HepG2 (cell line): ENCODE results near the gene PPP6R2. TPM values are rescaled to one million over a fixed set of nuclear protein-coding genes. Genes with fewer than 3 reads are reported as not detected.

Experiments used
- AFF4 ChIP-seq: sonication (generic); formaldehyde crosslinking; IDR thresholded peaks from 2 replicates; pipeline ENCODE4 v1.4.0; 2020; ENCODE audit warnings: missing genetic modification reagents
- AGO2 ChIP-seq: fragments of 200-400 bp; formaldehyde crosslinking; optimal IDR thresholded peaks from 2 replicates; pipeline ENCODE3; 2017; ENCODE audit warnings: mild to moderate bottlenecking, low read depth, low read length, moderate library complexity
- ARID5B ChIP-seq: IDR thresholded peaks from 2 replicates; pipeline ENCODE4 v1.4.0; 2020; ENCODE audit warnings: mild to moderate bottlenecking, missing genetic modification reagents
- ATF7 ChIP-seq, 2 experiments: fragments of 450-650 bp in 1 of 2; sonication (generic) in 1 of 2; formaldehyde crosslinking in 1 of 2; IDR thresholded peaks; 2 replicates each; pipeline versions ENCODE4 v1.4.0 to v1.6.1; 2016 to 2020; ENCODE audit warnings: antibody characterized with exemption in 1 of 2, mild to moderate bottlenecking in 1 of 2, missing genetic modification reagents in 1 of 2
- DPF2 ChIP-seq: sonication (generic); formaldehyde crosslinking; IDR thresholded peaks from 2 replicates; pipeline ENCODE4 v1.4.0; 2020; ENCODE audit warnings: mild to moderate bottlenecking, low read depth, missing genetic modification reagents, borderline replicate concordance
- KLF13 ChIP-seq: sonication (generic); formaldehyde crosslinking; IDR thresholded peaks from 2 replicates; pipeline ENCODE4 v1.4.0; 2020; ENCODE audit warnings: mild to moderate bottlenecking, missing genetic modification reagents
- MLLT10 ChIP-seq: sonication (generic); formaldehyde crosslinking; IDR thresholded peaks from 2 replicates; pipeline ENCODE4 v1.4.0; 2020; ENCODE audit warnings: missing genetic modification reagents
- NFIB ChIP-seq: sonication (generic); formaldehyde crosslinking; IDR thresholded peaks from 2 replicates; pipeline ENCODE4 v1.9.0; 2021; ENCODE audit warnings: missing genetic modification reagents, mild to moderate bottlenecking, borderline replicate concordance
- SOX13 ChIP-seq, 3 experiments: fragments of 450-650 bp in 1 of 3; sonication (generic) in 1 of 3; formaldehyde crosslinking in 1 of 3; IDR thresholded peaks in 2 of 3; conservative IDR thresholded peaks in 1 of 3; 2 replicates each; pipeline versions ENCODE4 v1.5.0 to v1.6.1; 2016 to 2020; ENCODE audit warnings: antibody characterized with exemption in 1 of 3, mild to moderate bottlenecking in 1 of 3, missing compliant biosample characterization in 1 of 3, missing genetic modification reagents in 1 of 3, moderate library complexity in 1 of 3
- TSC22D2 ChIP-seq: sonication (generic); formaldehyde crosslinking; IDR thresholded peaks from 2 replicates; pipeline ENCODE4 v1.5.1; 2020; ENCODE audit warnings: missing genetic modification reagents, mild to moderate bottlenecking, borderline replicate concordance
- U2AF2 ChIP-seq: fragments of 200-400 bp; formaldehyde crosslinking; IDR thresholded peaks from 2 replicates; pipeline ENCODE4 v1.6.1; 2017; ENCODE audit warnings: low read depth, mild to moderate bottlenecking, low read length
- ZBTB7B ChIP-seq: sonication (generic); formaldehyde crosslinking; IDR thresholded peaks from 2 replicates; pipeline ENCODE4 v1.4.0; 2020; ENCODE audit warnings: missing genetic modification reagents
- ZNF143 ChIP-seq: sonication (generic); formaldehyde crosslinking; IDR thresholded peaks from 2 replicates; pipeline ENCODE4 v1.4.0; 2020; ENCODE audit warnings: missing genetic modification reagents
- ZNF329 ChIP-seq: sonication (generic); formaldehyde crosslinking; IDR thresholded peaks from 2 replicates; pipeline ENCODE4 v1.9.0; 2021; ENCODE audit warnings: low read depth, mild to moderate bottlenecking, missing genetic modification reagents
- ZNF333 ChIP-seq: sonication (generic); formaldehyde crosslinking; IDR thresholded peaks from 2 replicates; pipeline ENCODE4 v1.4.0; 2020; ENCODE audit warnings: mild to moderate bottlenecking, missing genetic modification reagents, borderline replicate concordance
- ZNF350 ChIP-seq: sonication (generic); formaldehyde crosslinking; IDR thresholded peaks from 2 replicates; pipeline ENCODE4 v1.4.0; 2020; ENCODE audit warnings: mild to moderate bottlenecking, low read depth, missing genetic modification reagents, borderline replicate concordance
- ZNF674 ChIP-seq: sonication (generic); formaldehyde crosslinking; IDR thresholded peaks from 2 replicates; pipeline ENCODE4 v1.5.0; 2020; ENCODE audit warnings: low read depth, mild to moderate bottlenecking, missing genetic modification reagents
- ZNF737 ChIP-seq: sonication (generic); formaldehyde crosslinking; IDR thresholded peaks from 2 replicates; pipeline ENCODE4 v1.5.0; 2020; ENCODE audit warnings: missing genetic modification reagents, mild to moderate bottlenecking, borderline replicate concordance
- polyA plus RNA-seq, 8 experiments: library from polyadenylated mRNA; depleted of rRNA in 3 of 8; stranded (reverse) in 7 of 8; unstranded in 1 of 8; fragments of >200 nt; fragmentation: Illumina TruSeq in 4 of 8; extraction: Trizol in 4 of 8; gene quantifications; 2 replicates each; pipeline versions ENCODE4 v1.2.1 to v1.2.3, GENCODE V29; 2011 to 2016; ENCODE audit warnings: low read depth in 4 of 8, missing spikeins in 1 of 8, mixed read lengths in 1 of 8; ENCODE audit not compliant: insufficient read depth in 1 of 8
- total RNA-seq, 5 experiments: library from RNA; depleted of rRNA; stranded (reverse); fragments of >200 nt; fragmentation: Illumina TruSeq; extraction: Trizol; gene quantifications; 2 replicates each; pipeline ENCODE4 v1.2.3, GENCODE V29; 2016; ENCODE audit warnings: low read depth in 1 of 5

The PPP6R2 gene
- total and polyA plus RNA-seq, 2 of the 13 experiments (the other 11 are each of a cell fraction or from before 2014, with no cell fraction given) = 55.0 to 102 TPM

- TF ChIP-seq ARID5B (CRISPR knock-in tag) (peak; percentile 47), ZBTB7B (CRISPR knock-in tag) (0 out of 2 replicates have a peak, but pooled peaks have one; percentile 45), DPF2 (0 out of 2 replicates have a peak, but pooled peaks have one; percentile 20), ZNF143 (CRISPR knock-in tag) (peak; percentile 17; the same call in 1 of the 2 replicates), U2AF2 (no peak), KLF13 (CRISPR knock-in tag) (no peak), ZNF737 (CRISPR knock-in tag) (no peak), ZNF329 (CRISPR knock-in tag) (no peak), AFF4 (CRISPR knock-in tag) (no peak), AGO2 (peak; percentile 83), ZNF350 (CRISPR knock-in tag) (peak; percentile 83), ZNF333 (CRISPR knock-in tag) (0 out of 2 replicates have a peak, but pooled peaks have one; percentile 19), TSC22D2 (CRISPR knock-in tag) (0 out of 2 replicates have a peak, but pooled peaks have one; percentile 30), NFIB (CRISPR knock-in tag) (no peak), ZNF674 (CRISPR knock-in tag) (no peak), ATF7 (IDR thresholded peaks at IDR 0.05) (no peak), ATF7 (CRISPR knock-in tag; IDR thresholded peaks at IDR 0.05) (peak; percentile 56), MLLT10 (CRISPR knock-in tag) (no peak), SOX13 (IDR thresholded peaks at IDR 0.05) (no peak), SOX13 (CRISPR knock-in tag; conservative IDR thresholded peaks at IDR 0.05 in 1 of 2, IDR thresholded peaks at IDR 0.05 in 1 of 2) (peak in 1 of 2 experiments; percentile 39; a peak in 2 of 4 replicates)
Measured at GRCh38 chr22:50485221-50486131, 142.3 kb downstream of the PPP6R2 start (continued).
